Astrocyte (in vitro differentiated cells and primary cell): ENCODE measurements around the gene LY86. TPM values are rescaled to one million over a fixed set of nuclear protein-coding genes. Genes with fewer than 3 reads are reported as not detected.

Experiments used
- DNase-seq: peaks from one replicate; pipeline ENCODE4 v3.0.0-alpha.2; 2010; ENCODE audit warnings: low read depth
- FAIRE-seq: peaks from 2 replicates; lab custom pipeline; 2011; peaks lifted over from hg19 to GRCh38; lab: Jason Lieb, UNC
- H2AFZ ChIP-seq: 2 replicates; pipeline ENCODE4 v1.6.0; 2012; ENCODE audit warnings: low read depth, low read length, inconsistent platforms
- H3K27ac ChIP-seq: 2 replicates; pipeline ENCODE4 v1.5.1; 2011; ENCODE audit warnings: low read depth, low read length, inconsistent platforms
- H3K27me3 ChIP-seq: 2 replicates; pipeline ENCODE4 v1.6.0; 2011; ENCODE audit warnings: low read length, inconsistent platforms; ENCODE audit not compliant: insufficient read depth
- H3K36me3 ChIP-seq: 2 replicates; pipeline ENCODE4 v1.5.1; 2011; ENCODE audit warnings: low read length, inconsistent platforms; ENCODE audit not compliant: insufficient read depth
- H3K4me1 ChIP-seq: 2 replicates; pipeline ENCODE4 v1.5.1; 2011; ENCODE audit warnings: low read length, inconsistent platforms; ENCODE audit not compliant: insufficient read depth
- H3K4me2 ChIP-seq: 2 replicates; pipeline ENCODE4 v1.6.0; 2012; ENCODE audit warnings: low read length, inconsistent platforms
- H3K4me3 ChIP-seq: 2 replicates; pipeline ENCODE4 v1.5.1; 2011; ENCODE audit warnings: low read depth, mild to moderate bottlenecking, low read length, inconsistent platforms; ENCODE audit not compliant: insufficient read depth
- H3K79me2 ChIP-seq: 2 replicates; pipeline ENCODE4 v1.6.0; 2012; ENCODE audit warnings: mild to moderate bottlenecking, low read length, inconsistent platforms; ENCODE audit not compliant: insufficient read depth
- H3K9ac ChIP-seq: 2 replicates; pipeline ENCODE4 v1.6.0; 2012; ENCODE audit warnings: mild to moderate bottlenecking, low read length, inconsistent platforms
- H3K9me3 ChIP-seq: 2 replicates; pipeline ENCODE4 v1.5.1; 2012; ENCODE audit warnings: low read depth, mild to moderate bottlenecking, low read length, inconsistent platforms; ENCODE audit not compliant: insufficient read depth
- H4K20me1 ChIP-seq: 2 replicates; pipeline ENCODE4 v1.6.0; 2012; ENCODE audit warnings: low read length, inconsistent platforms; ENCODE audit not compliant: insufficient read depth
- H3K27ac Mint-ChIP-seq: one replicate; pipeline ENCODE4 v1.8.0; 2021; ENCODE audit warnings: mild to moderate bottlenecking, mixed read lengths; ENCODE audit not compliant: unreplicated experiment
- H3K27me3 Mint-ChIP-seq: one replicate; pipeline ENCODE4 v1.8.0; 2021; ENCODE audit warnings: low read depth, mixed read lengths; ENCODE audit not compliant: unreplicated experiment
- H3K36me3 Mint-ChIP-seq: one replicate; pipeline ENCODE4 v1.8.0; 2021; ENCODE audit warnings: low read depth, mixed read lengths; ENCODE audit not compliant: unreplicated experiment
- H3K4me1 Mint-ChIP-seq: one replicate; pipeline ENCODE4 v1.8.0; 2021; ENCODE audit warnings: low read depth, mixed read lengths; ENCODE audit not compliant: unreplicated experiment
- H3K4me3 Mint-ChIP-seq: one replicate; pipeline ENCODE4 v1.8.0; 2021; ENCODE audit warnings: mild to moderate bottlenecking, moderate library complexity, mixed read lengths; ENCODE audit not compliant: unreplicated experiment
- H3K9me3 Mint-ChIP-seq: one replicate; pipeline ENCODE4 v1.8.0; 2021; ENCODE audit warnings: mild to moderate bottlenecking, mixed read lengths; ENCODE audit not compliant: unreplicated experiment
- CTCF ChIP-seq: IDR thresholded peaks from 2 replicates; pipeline ENCODE4 v1.5.1; 2011; ENCODE audit warnings: low read depth, mild to moderate bottlenecking, inconsistent platforms, low read length, moderate library complexity; ENCODE audit not compliant: insufficient read depth
- EZH2 ChIP-seq: IDR thresholded peaks from 2 replicates; pipeline ENCODE4 v1.6.1; 2012; ENCODE audit warnings: mild to moderate bottlenecking, low read length, inconsistent platforms; ENCODE audit not compliant: insufficient read depth
- total RNA-seq: library from RNA; stranded (reverse); gene quantifications from 2 replicates; pipeline ENCODE4 v1.2.1, GENCODE V29; 2021

LY86 gene
- total RNA-seq, 1 donor from 2014 or later = not detected

DNA sequence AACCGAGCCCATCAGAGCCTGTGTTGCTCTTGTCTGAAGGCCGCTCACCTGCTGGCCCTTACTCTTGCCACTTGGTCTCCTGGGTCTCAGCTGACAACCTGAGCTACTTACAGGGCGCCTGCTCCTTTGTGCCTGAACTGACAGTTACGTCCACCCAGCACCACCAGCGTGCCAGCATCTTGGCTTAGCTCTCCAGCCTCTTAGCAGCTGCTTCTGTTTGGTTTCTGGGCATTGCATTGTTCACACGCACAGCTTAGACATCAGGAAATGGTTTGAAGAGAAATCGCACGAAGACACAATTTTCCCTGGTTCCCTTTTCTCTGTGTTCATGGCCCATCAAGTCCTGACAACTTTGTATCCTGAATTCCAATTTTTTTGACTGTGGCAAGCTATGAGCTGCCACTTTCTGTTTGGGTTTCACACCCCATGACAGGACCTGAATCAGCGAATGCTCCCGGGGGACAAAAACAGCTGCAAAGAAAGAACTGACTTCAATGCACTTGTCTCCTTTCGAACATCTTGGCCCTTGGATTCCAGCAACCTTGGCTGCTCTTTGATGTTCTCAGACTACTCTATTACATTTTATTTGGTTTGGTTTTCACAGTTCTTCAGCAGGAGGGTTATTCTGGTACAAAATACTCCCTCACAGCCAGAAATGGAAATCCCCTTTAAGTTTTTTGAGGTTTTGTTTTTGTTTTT, 45.2 kb upstream of the LY86 start:
- H3K27ac Mint-ChIP-seq = no peak overlapping the region
- Histone ChIP-seq H4K20me1 (no peaks in the 10 kb centered on the region), H3K36me3 (no peaks in the 10 kb centered on the region), H3K4me2 (no peak overlapping the region), H3K9ac (no peak overlapping the region), H3K27ac (no peak overlapping the region), H3K4me3 (no peak overlapping the region), H2AFZ (no peak overlapping the region), H3K4me1 (peaks cover 8% of the 10 kb centered on the region), H3K79me2 (no peaks in the 10 kb centered on the region), H3K9me3 (no peaks in the 10 kb centered on the region), H3K27me3 (peaks cover 9% of the 10 kb centered on the region)
- no peaks in the 10 kb centered on the region for H3K36me3 Mint-ChIP-seq
- peaks cover 40% of the 10 kb centered on the region for H3K27me3 Mint-ChIP-seq
- no peak for TF ChIP-seq EZH2
- TF ChIP-seq CTCF = no peak
- peaks cover 13% of the 10 kb centered on the region for H3K4me1 Mint-ChIP-seq
- H3K9me3 Mint-ChIP-seq = no peaks in the 10 kb centered on the region
- H3K4me3 Mint-ChIP-seq = no peak overlapping the region
- DNase-seq = no peak
- FAIRE-seq = no peak

DNA sequence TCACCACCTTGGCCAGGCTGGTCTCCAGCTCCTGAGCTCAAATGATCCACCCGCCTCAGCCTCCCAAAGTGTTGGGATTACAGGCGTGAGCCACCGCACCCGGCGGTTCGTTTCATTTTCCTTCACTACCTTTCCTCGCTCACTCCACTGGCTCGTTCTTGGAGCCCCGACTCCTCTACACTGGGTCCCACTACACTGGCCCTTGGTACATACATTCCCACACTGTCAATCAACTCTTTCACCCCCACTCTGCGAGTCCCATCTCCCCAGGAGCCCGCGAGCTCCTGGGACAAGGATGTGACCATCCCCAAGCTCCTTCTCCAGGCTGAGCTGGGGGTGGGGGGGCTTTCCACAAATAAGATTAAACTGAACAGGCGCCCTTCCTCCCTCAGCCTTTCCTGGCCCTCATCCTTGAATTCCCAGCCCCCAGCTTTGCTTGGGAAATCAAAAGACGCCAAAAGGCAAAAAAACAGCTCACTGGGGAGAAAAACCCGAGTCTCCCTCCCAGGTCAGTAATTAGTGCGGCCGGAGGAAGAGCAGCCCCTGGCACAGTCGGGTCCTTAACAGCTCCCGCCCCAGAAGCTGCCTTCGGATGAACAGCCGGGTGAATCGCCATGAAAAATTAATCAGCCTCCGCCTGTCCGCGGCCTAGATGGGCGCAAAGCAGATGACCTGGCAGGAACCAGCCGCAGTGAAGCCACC, 42.8 kb upstream of the LY86 start:
- Histone ChIP-seq H3K4me3 (peak overlapping the region; percentile 43), H3K4me1 (peaks cover 8% of the 10 kb centered on the region), H3K27ac (no peak overlapping the region), H3K27me3 (peaks cover 9% of the 10 kb centered on the region), H3K36me3 (no peaks in the 10 kb centered on the region), H3K9ac (peak overlapping the region; percentile 5), H2AFZ (peak overlapping the region; percentile 75), H3K79me2 (no peaks in the 10 kb centered on the region), H3K9me3 (no peaks in the 10 kb centered on the region), H3K4me2 (peak overlapping the region; percentile 84), H4K20me1 (no peaks in the 10 kb centered on the region)
- FAIRE-seq (no peak), DNase-seq (no peak)
- TF ChIP-seq EZH2 = no peak
- TF ChIP-seq CTCF = no peak
- no peaks in the 10 kb centered on the region for H3K36me3 Mint-ChIP-seq
- H3K4me3 Mint-ChIP-seq = no peak overlapping the region
- H3K27ac Mint-ChIP-seq = peak overlapping the region; percentile 64
- H3K4me1 Mint-ChIP-seq = peaks cover 13% of the 10 kb centered on the region
- H3K9me3 Mint-ChIP-seq = no peaks in the 10 kb centered on the region
- peaks cover 33% of the 10 kb centered on the region for H3K27me3 Mint-ChIP-seq
